Chondrocyte (in vitro differentiated cells): ENCODE measurements around the gene NEGR1. TPM values are rescaled to one million over a fixed set of nuclear protein-coding genes. Genes with fewer than 3 reads are reported as not detected.

Experiments
- DNase-seq: peaks from one replicate; pipeline ENCODE4 v3.0.0; 2021; ENCODE audit warnings: mixed read lengths, low spot score
- H3K27ac Mint-ChIP-seq: one replicate; pipeline ENCODE4 v1.8.0; 2021; ENCODE audit warnings: mild to moderate bottlenecking, moderate library complexity, mixed read lengths; ENCODE audit not compliant: unreplicated experiment
- H3K27me3 Mint-ChIP-seq: 2 replicates; pipeline ENCODE4 v1.8.0; 2021; ENCODE audit warnings: low read depth, mixed read lengths
- H3K36me3 Mint-ChIP-seq: 2 replicates; pipeline ENCODE4 v1.8.0; 2021; ENCODE audit warnings: low read depth, mixed read lengths
- H3K4me1 Mint-ChIP-seq: 2 replicates; pipeline ENCODE4 v1.8.0; 2021; ENCODE audit warnings: low read depth, mild to moderate bottlenecking, mixed read lengths
- H3K4me3 Mint-ChIP-seq: one replicate; pipeline ENCODE4 v1.8.0; 2021; ENCODE audit warnings: mild to moderate bottlenecking, moderate library complexity, mixed read lengths; ENCODE audit not compliant: unreplicated experiment
- H3K9me3 Mint-ChIP-seq: 2 replicates; pipeline ENCODE4 v1.8.0; 2021; ENCODE audit warnings: low read depth, mixed read lengths
- CTCF ChIP-seq: fragments of 200-600 bp; sonication (generic); IDR thresholded peaks from 2 replicates; pipeline ENCODE4 v1.5.0; 2021; ENCODE audit warnings: antibody characterized with exemption, mild to moderate bottlenecking, moderate library complexity
- total RNA-seq: library from RNA; stranded (reverse); gene quantifications from 3 replicates; pipeline ENCODE4 v1.2.1, GENCODE V29; 2021

NEGR1 gene
- total RNA-seq, 1 donor from 2014 or later: 7.7 TPM

DNA sequence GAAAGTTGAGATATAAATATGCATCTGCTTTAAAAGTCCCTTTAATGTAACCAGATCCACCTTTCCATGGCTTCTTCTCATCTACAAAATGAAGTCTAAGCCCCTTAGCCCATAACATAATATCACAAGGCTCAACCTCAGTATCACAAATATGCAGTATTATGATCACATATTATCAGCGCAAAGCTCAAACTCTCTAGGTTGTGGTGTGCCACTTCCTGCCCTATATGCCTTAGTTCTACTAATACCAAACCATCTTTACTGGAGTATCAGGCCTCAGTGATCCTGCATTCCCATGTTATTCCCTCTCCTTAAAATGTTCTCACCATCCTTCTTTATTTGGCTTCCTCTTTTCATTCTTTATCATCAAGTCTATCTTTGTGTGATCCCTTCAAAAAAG lies 301.8 kb downstream of the NEGR1 start:
- H3K36me3 Mint-ChIP-seq: no peaks in the 10 kb centered on the region
- H3K9me3 Mint-ChIP-seq: no peaks in the 10 kb centered on the region
- no peak overlapping the region for H3K4me3 Mint-ChIP-seq
- peaks cover 1% of the 10 kb centered on the region for H3K27me3 Mint-ChIP-seq
- no peak overlapping the region for H3K27ac Mint-ChIP-seq
- no peaks in the 10 kb centered on the region for H3K4me1 Mint-ChIP-seq
- TF ChIP-seq CTCF: no peak
- no peak for DNase-seq

DNA sequence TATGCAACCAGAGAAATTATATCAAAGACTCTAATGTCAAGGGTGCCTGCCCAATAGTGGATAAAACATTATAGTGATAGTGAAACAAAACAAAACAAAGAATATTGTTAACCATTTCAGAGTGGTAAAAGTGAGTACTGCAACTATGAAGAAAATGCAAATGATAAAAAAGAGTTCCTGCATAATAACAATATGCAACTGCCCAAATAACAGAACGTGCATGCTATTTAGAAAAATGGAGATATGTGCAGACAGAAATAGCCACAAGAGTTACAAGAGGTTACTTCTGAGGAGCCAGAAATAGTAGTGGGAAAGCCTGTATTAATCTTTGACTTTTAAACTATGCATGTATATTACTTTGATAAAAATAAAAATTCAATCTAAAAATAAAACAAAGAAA lies 302.5 kb downstream of the NEGR1 start:
- no peaks in the 10 kb centered on the region for H3K4me1 Mint-ChIP-seq
- H3K9me3 Mint-ChIP-seq: no peaks in the 10 kb centered on the region
- peaks cover 1% of the 10 kb centered on the region for H3K27me3 Mint-ChIP-seq
- H3K27ac Mint-ChIP-seq: no peak overlapping the region
- H3K36me3 Mint-ChIP-seq: no peaks in the 10 kb centered on the region
- no peak for DNase-seq
- H3K4me3 Mint-ChIP-seq: no peak overlapping the region
- no peak for TF ChIP-seq CTCF

- Mint-ChIP-seq H3K4me3 (no peak overlapping the region), H3K27me3 (no peaks in the 10 kb centered on the region), H3K9me3 (no peaks in the 10 kb centered on the region), H3K27ac (no peak overlapping the region), H3K4me1 (no peaks in the 10 kb centered on the region), H3K36me3 (no peaks in the 10 kb centered on the region)
- no peak for TF ChIP-seq CTCF
- no peak for DNase-seq
Observed at GRCh38 chr1:71967670-71968069, 314.7 kb downstream of the NEGR1 start.

DNA sequence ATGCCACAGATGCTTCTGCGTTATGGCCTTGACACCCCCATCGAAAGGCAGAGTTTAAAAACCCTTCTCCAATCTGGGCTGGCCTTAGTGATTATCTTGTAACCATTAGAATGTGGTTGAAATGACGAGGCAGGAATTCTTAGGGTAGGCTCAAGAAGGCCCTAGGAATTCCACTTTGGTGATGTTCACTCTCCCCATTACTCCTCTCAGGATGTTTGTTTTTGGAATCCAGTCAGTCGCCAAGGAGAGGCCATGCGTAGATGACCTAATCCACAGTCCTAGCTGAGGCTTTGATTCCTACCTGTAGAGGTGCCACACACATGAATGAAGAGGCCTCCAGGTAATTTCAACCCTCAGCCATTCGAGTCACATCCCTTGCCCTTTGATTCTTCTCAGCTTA lies 318.2 kb downstream of the NEGR1 start:
- DNase-seq: no peak
- Mint-ChIP-seq H3K36me3 (no peaks in the 10 kb centered on the region), H3K9me3 (no peaks in the 10 kb centered on the region), H3K4me1 (no peaks in the 10 kb centered on the region), H3K4me3 (no peak overlapping the region), H3K27me3 (no peaks in the 10 kb centered on the region), H3K27ac (no peak overlapping the region)
- no peak for TF ChIP-seq CTCF

GRCh38 chr1:71956613-71957285 lies 325.6 kb downstream of the NEGR1 start:
- no peak overlapping the region for H3K4me3 Mint-ChIP-seq
- H3K36me3 Mint-ChIP-seq: no peaks in the 10 kb centered on the region
- no peak for DNase-seq
- TF ChIP-seq CTCF: no peak
- H3K4me1 Mint-ChIP-seq: no peaks in the 10 kb centered on the region
- H3K27ac Mint-ChIP-seq: no peak overlapping the region
- H3K9me3 Mint-ChIP-seq: peaks cover 8% of the 10 kb centered on the region
- no peaks in the 10 kb centered on the region for H3K27me3 Mint-ChIP-seq
